Measurements from ENCODE around the gene ZMYND11. TPM values are rescaled to one million over a fixed set of nuclear protein-coding genes. Genes with fewer than 3 reads are reported as not detected.

Gene ZMYND11
- 41.1 and 56.0 TPM in 2 replicates for total RNA-seq

GRCh38 chr10:135132-135600 is at the start of gene ZMYND11:
TSS of gene ZMYND11 (plus strand) at chr10:135455. CDS start at chr10:180013, 44,558 bp downstream.

Other genes starting within 250 kb of the ZMYND11 start
- gene TUBB8, start 86.2 kb upstream of the ZMYND11 start, total RNA-seq, result not detected in 2 replicates